Stimulated activated CD8-positive, alpha-beta memory T cell treated with anti-CD3 and anti-CD28 coated beads, Interleukin-7, amount 100 ng/mL, for 24 hours (primary cell): ENCODE data around the gene PTP4A2.

Experiments used
- DNase-seq: peaks from one replicate; pipeline ENCODE4 v3.0.0-alpha.2; 2020; ENCODE audit warnings: low read depth

The PTP4A2 gene

GRCh38 chr1:31859719-31860118 lies 78.4 kb downstream of the PTP4A2 start:
- DNase-seq: no peak

- DNase-seq: no peak
Observed at GRCh38 chr1:31859044-31859443, 79.1 kb downstream of the PTP4A2 start.

- no peak for DNase-seq
Observed at GRCh38 chr1:31857863-31858262, 80.3 kb downstream of the PTP4A2 start.
